Esophagus muscularis mucosa (tissue), 3 donors: Measurements from ENCODE around the gene GDF7.

ENCODE experiments used
- CTCF ChIP-seq, 3 experiments: fragments of 200-600 bp in 2 of 3; fragments of 450-650 bp in 1 of 3; sonication (generic) in 2 of 3; IDR thresholded peaks; one replicate each; pipeline ENCODE4 v1.5.1; 2017 to 2019; ENCODE audit warnings: antibody characterized with exemption in 3 of 3, mild to moderate bottlenecking in 2 of 3, moderate library complexity in 1 of 3
- POLR2AphosphoS5 ChIP-seq, 2 donors: sonication (generic); formaldehyde crosslinking; IDR thresholded peaks; one replicate each; pipeline ENCODE4 v1.6.1; 2017; ENCODE audit warnings: antibody characterized with exemption in 2 of 2

- TF ChIP-seq POLR2AphosphoS5 (IDR thresholded peaks at IDR 0.05) (no peak), CTCF (IDR thresholded peaks at IDR 0.05) (no peak)
These were observed 28.9 kb upstream of the GDF7 start for GRCh38 chr2:20638014-20638413.
